ENCODE measurements around the gene ZNF506. TPM values are rescaled to one million over a fixed set of nuclear protein-coding genes. Genes with fewer than 3 reads are reported as not detected.
"Not testable (repeated sequence)": the region's sequence is repeated elsewhere in the genome, so short reads cannot be mapped to it uniquely, and the experiment has no call there.

ZNF506 gene
- total RNA-seq, 1 donor from 2014 or later: 28.9 TPM

DNA sequence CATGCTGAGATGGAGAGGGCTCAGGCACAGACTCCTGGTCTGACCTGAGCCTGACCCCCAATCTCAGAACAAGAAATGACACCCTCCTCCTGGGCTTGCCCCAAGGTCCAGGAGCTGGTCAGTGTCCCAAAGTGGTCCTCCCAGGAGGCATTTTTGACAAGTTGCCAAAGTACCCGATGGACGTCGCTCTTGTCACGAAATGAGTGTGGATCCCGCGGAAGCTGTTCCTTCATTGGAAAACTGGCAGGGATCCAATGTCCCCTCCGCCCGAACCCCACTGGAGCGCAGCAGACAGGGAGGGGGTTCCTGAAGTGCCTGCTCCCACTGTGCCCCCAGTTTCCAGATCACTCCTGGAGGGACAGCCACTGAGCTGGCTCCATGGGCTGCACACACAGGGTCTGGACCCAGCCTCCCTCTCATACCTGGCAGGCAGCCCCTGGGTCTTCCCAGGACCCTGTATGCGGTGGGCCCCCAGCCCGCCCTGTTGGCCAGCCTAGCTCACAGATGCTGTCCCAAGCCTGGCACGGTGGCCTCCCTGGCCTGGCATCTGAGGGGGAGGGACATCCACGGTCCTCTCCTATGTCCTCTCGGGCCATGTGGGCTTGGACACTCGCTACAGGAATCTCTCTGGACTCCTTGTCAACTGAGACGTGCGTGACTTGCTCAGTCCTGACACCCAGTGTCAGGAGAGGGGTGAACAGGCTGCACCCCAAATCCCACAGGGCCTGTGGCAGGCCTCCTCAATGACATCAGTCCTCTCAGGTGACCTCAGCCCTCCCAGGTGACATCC is 75.9 kb downstream of the ZNF506 start:
- DNase-seq (ENCODE audit: low spot score): no peak

- no peak for DNase-seq (ENCODE audit: low spot score)
Observed at GRCh38 chr19:19744641-19745040, 76.9 kb downstream of the ZNF506 start.

DNA sequence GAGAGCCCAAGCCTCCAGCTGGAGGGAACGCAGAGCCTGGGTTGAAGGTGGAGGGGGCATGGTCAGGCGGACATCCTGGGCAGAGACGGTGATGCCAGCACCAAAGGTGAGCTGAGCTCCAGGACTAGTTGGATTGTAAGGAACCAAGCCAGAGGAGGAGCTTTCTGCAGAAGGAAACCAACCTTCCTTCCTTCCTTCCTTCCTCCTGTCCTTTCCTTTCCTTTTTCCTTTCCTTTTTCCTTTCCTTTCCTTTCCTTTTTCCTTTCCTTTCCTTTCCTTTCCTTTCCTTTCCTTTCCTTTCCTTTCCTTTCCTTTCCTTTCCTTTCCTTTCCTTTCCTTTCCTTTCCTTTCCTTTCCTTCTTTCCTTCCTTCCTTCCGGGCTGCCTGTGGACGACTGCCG is 77.6 kb downstream of the ZNF506 start:
- not testable (repeated sequence) for DNase-seq (ENCODE audit: low spot score)

- no peak for DNase-seq (ENCODE audit: low spot score)
Observed at GRCh38 chr19:19743176-19743575, 78.4 kb downstream of the ZNF506 start.

DNA sequence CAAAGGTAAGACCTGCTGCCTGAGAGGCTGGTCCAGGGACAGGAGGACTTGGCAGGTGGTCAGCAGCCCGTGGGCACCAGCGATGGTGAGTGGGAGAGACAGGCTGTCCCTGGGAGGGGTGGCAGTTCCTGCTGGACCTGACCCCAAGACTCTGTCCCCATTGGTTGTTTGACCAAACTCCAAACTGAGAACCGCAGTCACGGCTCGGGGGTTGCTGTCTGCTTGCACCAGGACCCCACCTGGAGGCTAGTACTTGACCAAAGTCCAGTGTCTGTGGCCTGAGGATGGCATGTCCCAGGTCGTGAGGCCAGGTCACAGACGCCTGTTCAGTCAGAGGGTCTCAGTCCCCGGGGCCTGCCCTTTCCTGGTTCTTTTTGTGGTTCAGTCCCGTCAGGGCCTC is 78.8 kb downstream of the ZNF506 start:
- DNase-seq (ENCODE audit: low spot score): no peak

Other genes with a start within 250 kb of the ZNF506 start
- 9.9 TPM for gene PBX4, start 203.1 kb downstream of the ZNF506 start, total RNA-seq
- 44.3 TPM for gene LPAR2, start 193.5 kb downstream of the ZNF506 start, total RNA-seq
- gene GMIP, start 178.1 kb downstream of the ZNF506 start, total RNA-seq: 28.5 TPM
- 86.5 TPM for gene ATP13A1, start 158.1 kb downstream of the ZNF506 start, total RNA-seq
- gene ZNF101, start 152.9 kb downstream of the ZNF506 start, total RNA-seq: 9.2 TPM
- 6.4 TPM for gene ZNF14, start 88.6 kb downstream of the ZNF506 start, total RNA-seq
- gene ZNF253, start 44.1 kb upstream of the ZNF506 start, total RNA-seq: 16.0 TPM
- gene ZNF93, start 79.2 kb upstream of the ZNF506 start, total RNA-seq: 3.9 TPM
- gene ZNF682, start 217.8 kb upstream of the ZNF506 start, total RNA-seq: 6.0 TPM

Data from mucosa of gallbladder (tissue), 1 donor.